SK-N-SH treated with all-trans-retinoic acid at 6 μM for 48 hours (cell line): ENCODE data around the gene GRID1.

Experiments
- ARNTL ChIP-seq: fragments of 450-650 bp; formaldehyde crosslinking; IDR thresholded peaks from 2 replicates; pipeline ENCODE4 v1.5.0; 2020; ENCODE audit warnings: low read depth, mild to moderate bottlenecking, moderate library complexity, borderline replicate concordance
- OSR1 ChIP-seq: fragments of 250-450 bp; sonication (Bioruptor Pico); IDR thresholded peaks from 2 replicates; pipeline ENCODE4 v1.8.0; 2022; ENCODE audit warnings: moderate library complexity, mild to moderate bottlenecking, inconsistent platforms
- POU6F1 ChIP-seq: fragments of 250-450 bp; sonication (Bioruptor Pico); IDR thresholded peaks from 2 replicates; pipeline ENCODE4 v1.8.0; 2021; ENCODE audit warnings: low read depth, mild to moderate bottlenecking, moderate library complexity, borderline replicate concordance

DNA sequence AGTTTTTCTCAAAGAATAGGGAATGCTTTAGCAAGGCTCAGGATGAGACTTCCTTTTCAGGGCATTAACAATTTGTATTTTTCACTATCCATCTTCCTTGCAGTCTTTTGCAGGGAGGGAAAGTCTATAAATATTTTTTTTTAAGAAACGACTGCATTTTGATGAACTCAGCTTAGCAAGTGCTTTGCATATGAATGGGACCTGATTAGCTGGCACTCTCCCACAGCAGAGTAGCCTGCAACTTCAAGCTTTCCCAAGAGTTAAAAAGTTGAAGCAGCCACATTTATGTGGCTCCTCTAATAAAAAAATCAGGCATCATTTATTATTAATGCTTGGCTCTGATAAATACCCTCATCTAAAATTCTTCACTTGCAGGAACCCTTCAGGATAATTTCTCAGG is 134.0 kb downstream of the GRID1 start:
- TF ChIP-seq POU6F1 (CRISPR knock-in tag) (no peak), OSR1 (CRISPR knock-in tag) (no peak), ARNTL (CRISPR knock-in tag) (no peak)
